OCI-LY3 (cell line): ENCODE results near the gene CTNND2.

ENCODE experiments used
- EZH2phosphoT487 ChIP-seq: fragments of 200-600 bp; shearing (Covaris generic); IDR thresholded peaks from 2 replicates; pipeline ENCODE4 v1.6.1; 2018; ENCODE audit warnings: antibody characterized with exemption, mixed run types, low read depth
- TF ChIP-seq, protein P1 (sequence below): fragments of 200-600, 300-600 bp; sonication (generic); IDR thresholded peaks from 2 replicates; pipeline ENCODE4 v1.5.1; 2014; ENCODE audit warnings: antibody characterized with exemption, low read length, low read depth

DNA sequence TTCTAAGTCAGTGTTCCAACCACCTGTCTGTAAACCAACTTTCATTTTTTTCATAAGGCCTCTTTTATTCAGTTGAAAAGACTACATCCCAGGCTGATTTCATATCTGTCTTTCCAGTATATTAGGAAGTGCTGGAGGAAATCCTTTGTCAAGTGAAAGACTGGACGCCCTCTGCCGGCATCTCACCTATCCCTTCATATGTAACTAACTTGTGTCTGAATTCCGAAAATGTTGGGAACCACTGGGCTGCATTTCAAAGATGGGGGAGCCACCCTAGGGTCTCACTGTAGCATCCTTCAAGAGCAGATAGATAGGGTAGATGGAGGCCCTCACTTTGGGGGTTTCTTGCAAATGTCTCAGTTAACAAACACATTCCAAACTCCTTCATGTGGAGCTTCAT, 569.8 kb downstream of the CTNND2 start:
- TF ChIP-seq, protein P1, sequence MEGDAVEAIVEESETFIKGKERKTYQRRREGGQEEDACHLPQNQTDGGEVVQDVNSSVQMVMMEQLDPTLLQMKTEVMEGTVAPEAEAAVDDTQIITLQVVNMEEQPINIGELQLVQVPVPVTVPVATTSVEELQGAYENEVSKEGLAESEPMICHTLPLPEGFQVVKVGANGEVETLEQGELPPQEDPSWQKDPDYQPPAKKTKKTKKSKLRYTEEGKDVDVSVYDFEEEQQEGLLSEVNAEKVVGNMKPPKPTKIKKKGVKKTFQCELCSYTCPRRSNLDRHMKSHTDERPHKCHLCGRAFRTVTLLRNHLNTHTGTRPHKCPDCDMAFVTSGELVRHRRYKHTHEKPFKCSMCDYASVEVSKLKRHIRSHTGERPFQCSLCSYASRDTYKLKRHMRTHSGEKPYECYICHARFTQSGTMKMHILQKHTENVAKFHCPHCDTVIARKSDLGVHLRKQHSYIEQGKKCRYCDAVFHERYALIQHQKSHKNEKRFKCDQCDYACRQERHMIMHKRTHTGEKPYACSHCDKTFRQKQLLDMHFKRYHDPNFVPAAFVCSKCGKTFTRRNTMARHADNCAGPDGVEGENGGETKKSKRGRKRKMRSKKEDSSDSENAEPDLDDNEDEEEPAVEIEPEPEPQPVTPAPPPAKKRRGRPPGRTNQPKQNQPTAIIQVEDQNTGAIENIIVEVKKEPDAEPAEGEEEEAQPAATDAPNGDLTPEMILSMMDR, result no peak
- no peak for TF ChIP-seq EZH2phosphoT487
